Activated CD8-positive, alpha-beta T cell treated with anti-CD3 and anti-CD28 coated beads for 36 hours (primary cell): ENCODE data around the gene ATP6V0E1. TPM values are rescaled to one million over a fixed set of nuclear protein-coding genes. Genes with fewer than 3 reads are reported as not detected.

ENCODE experiments used
- ATAC-seq: fragments of 200-7000 bp; cut with Tn5 transposase; one replicate; pipeline ENCODE4 v1.10.0; 2021; ENCODE audit warnings: mild to moderate bottlenecking, moderate library complexity
- CTCF ChIA-PET: fragments of 350-600 bp; sonication (Branson Sonifier 250); formaldehyde crosslinking; loops from one replicate; lab custom pipeline; 2021; ENCODE audit warnings: antibody characterized with exemption; lab: Charles Lee
- POLR2A ChIA-PET: fragments of 350-600 bp; sonication (Branson Sonifier 250); formaldehyde crosslinking; loops from one replicate; lab custom pipeline; 2021; ENCODE audit warnings: antibody characterized with exemption; lab: Charles Lee
- DNase-seq: peaks from one replicate; pipeline ENCODE4 v3.0.0-alpha.2; 2020
- H3K27ac Mint-ChIP-seq: one replicate; pipeline ENCODE4 v1.8.0; 2021; ENCODE audit warnings: mild to moderate bottlenecking, mixed read lengths
- H3K27me3 Mint-ChIP-seq: one replicate; pipeline ENCODE4 v1.8.0; 2021; ENCODE audit warnings: mixed read lengths
- H3K36me3 Mint-ChIP-seq: one replicate; pipeline ENCODE4 v1.8.0; 2021; ENCODE audit warnings: low read depth, mixed read lengths
- H3K4me1 Mint-ChIP-seq: one replicate; pipeline ENCODE4 v1.8.0; 2021; ENCODE audit warnings: low read depth, mixed read lengths
- H3K4me3 Mint-ChIP-seq: one replicate; pipeline ENCODE4 v1.8.0; 2021; ENCODE audit warnings: mild to moderate bottlenecking, moderate library complexity, mixed read lengths
- H3K9me3 Mint-ChIP-seq: one replicate; pipeline ENCODE4 v1.8.0; 2021; ENCODE audit warnings: mixed read lengths
- intact Hi-C: fragments of 100-400 bp; cut with micrococcal nuclease; formaldehyde crosslinking; loops from one replicate; pipeline ENCODE4 v1.10.0; 2022
- total RNA-seq, 2 experiments: library from RNA; stranded (reverse); gene quantifications; one replicate each; pipeline ENCODE4 v1.2.3, GENCODE V29; 2021
- TF ChIP-seq, protein P1 (sequence below): fragments of 200-600 bp; IDR thresholded peaks from one replicate; pipeline ENCODE4 v1.8.0; 2022; ENCODE audit warnings: antibody characterized with exemption, mild to moderate bottlenecking

The ATP6V0E1 gene
- total RNA-seq, 2 experiments from 2014 or later, result 68.0 to 79.8 TPM

DNA sequence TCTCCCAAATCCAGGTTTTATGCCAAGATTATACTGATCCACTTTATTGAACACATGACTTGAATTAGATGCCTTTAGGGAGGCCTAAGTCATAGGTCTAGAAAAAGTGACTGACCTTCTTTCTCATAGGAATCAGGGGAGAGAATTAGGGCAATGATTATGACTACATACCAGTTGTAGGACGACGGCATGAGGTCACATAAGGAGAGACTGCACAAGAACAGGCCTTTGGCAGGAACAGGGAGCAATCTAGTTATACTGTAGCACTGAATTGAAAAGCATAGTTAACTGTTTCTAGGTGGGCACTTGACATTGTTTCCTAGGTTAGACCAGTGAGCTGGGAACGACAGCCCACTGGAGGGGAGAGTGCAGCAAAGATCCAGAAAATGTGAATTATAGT is 95.3 kb downstream of the ATP6V0E1 start:
- Mint-ChIP-seq H3K4me3 (no peak overlapping the region), H3K4me1 (peaks cover 33% of the 10 kb centered on the region), H3K27ac (no peak overlapping the region), H3K27me3 (no peaks in the 10 kb centered on the region), H3K9me3 (peaks cover 2% of the 10 kb centered on the region), H3K36me3 (peaks cover 5% of the 10 kb centered on the region)
- ATAC-seq (no peak), DNase-seq (no peak)
- TF ChIP-seq, protein P1, sequence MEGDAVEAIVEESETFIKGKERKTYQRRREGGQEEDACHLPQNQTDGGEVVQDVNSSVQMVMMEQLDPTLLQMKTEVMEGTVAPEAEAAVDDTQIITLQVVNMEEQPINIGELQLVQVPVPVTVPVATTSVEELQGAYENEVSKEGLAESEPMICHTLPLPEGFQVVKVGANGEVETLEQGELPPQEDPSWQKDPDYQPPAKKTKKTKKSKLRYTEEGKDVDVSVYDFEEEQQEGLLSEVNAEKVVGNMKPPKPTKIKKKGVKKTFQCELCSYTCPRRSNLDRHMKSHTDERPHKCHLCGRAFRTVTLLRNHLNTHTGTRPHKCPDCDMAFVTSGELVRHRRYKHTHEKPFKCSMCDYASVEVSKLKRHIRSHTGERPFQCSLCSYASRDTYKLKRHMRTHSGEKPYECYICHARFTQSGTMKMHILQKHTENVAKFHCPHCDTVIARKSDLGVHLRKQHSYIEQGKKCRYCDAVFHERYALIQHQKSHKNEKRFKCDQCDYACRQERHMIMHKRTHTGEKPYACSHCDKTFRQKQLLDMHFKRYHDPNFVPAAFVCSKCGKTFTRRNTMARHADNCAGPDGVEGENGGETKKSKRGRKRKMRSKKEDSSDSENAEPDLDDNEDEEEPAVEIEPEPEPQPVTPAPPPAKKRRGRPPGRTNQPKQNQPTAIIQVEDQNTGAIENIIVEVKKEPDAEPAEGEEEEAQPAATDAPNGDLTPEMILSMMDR, result no peak
- ChIA-PET POLR2A (no interaction called here), CTCF (no interaction called here)
- intact Hi-C loops, result no loop called here

Other genes starting within 250 kb of the ATP6V0E1 start
- 10 to 100 TPM; 16.6 to 17.9 TPM for gene DUSP1, start 212.6 kb upstream of the ATP6V0E1 start, total RNA-seq
- gene ERGIC1, start 149.5 kb upstream of the ATP6V0E1 start, total RNA-seq, result 10 to 100 TPM; 56.1 to 57.0 TPM
- gene RPL26L1, start 24.3 kb upstream of the ATP6V0E1 start, total RNA-seq, result 10 to 100 TPM; 72.9 to 74.9 TPM
- gene CREBRF, start 72.6 kb downstream of the ATP6V0E1 start, total RNA-seq, result 10 to 100 TPM in 1 of 2 experiments, 1 to 10 TPM in 1; 9.3 to 10.2 TPM
- 10 to 100 TPM; 23.5 to 25.2 TPM for gene BNIP1, start 160.8 kb downstream of the ATP6V0E1 start, total RNA-seq